GM12892 (cell line): Measurements from ENCODE around the gene MUC13.

Experiments
- POLR2A ChIP-seq: IDR thresholded peaks from 2 replicates; pipeline ENCODE4 v1.6.1; 2011; ENCODE audit warnings: low read depth, low read length, control low read depth
- POLR2AphosphoS5 ChIP-seq: IDR thresholded peaks from 2 replicates; pipeline ENCODE4 v1.6.1; 2011; ENCODE audit warnings: low read depth, low read length, control low read depth

DNA sequence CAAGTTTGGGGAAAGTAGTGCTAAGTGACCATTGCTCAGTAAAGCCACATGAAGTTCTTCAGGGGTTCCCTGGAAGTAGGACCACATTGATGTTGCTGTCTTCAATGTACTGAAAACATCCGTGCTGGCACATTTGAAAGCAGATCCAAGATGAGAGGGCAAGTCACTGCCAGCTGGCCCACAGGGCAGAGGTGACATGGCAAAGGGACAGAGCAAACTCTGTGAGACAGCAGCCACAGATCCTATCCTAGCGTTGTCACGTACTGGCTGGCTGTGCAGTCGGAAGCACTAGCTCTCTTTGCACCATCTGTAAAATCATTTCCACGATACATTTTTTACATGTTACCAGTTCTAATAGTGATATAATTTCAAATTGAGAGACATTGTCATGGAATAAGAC is 13.8 kb downstream of the MUC13 start:
- no peak for TF ChIP-seq POLR2A
- TF ChIP-seq POLR2AphosphoS5, result no peak
